ENCODE data around the gene TMEM115.

TMEM115 gene

GRCh38 chr3:50340147-50340447 is 19.2 kb downstream of the TMEM115 start:
- H3K4me3 ChIP-seq (ENCODE audit: low read length), result peak overlapping the region; percentile 70
- DNase-seq (ENCODE audit: low read depth), result no peak
- no peak for TF ChIP-seq CTCF (conservative IDR thresholded peaks at IDR 0.05; ENCODE audit: low read length)

- no peak for TF ChIP-seq CTCF (conservative IDR thresholded peaks at IDR 0.05; ENCODE audit: low read length)
- H3K4me3 ChIP-seq (ENCODE audit: low read length), result peak overlapping the region; percentile 70
- DNase-seq (ENCODE audit: low read depth), result peak; percentile 70
These were observed 19.7 kb downstream of the TMEM115 start for GRCh38 chr3:50339485-50340146.

- H3K4me3 ChIP-seq (ENCODE audit: low read length), result peak overlapping the region; percentile 26
- no peak for DNase-seq (ENCODE audit: low read depth)
- TF ChIP-seq CTCF (conservative IDR thresholded peaks at IDR 0.05; ENCODE audit: low read length), result no peak
These were observed 20.4 kb downstream of the TMEM115 start for GRCh38 chr3:50338965-50339364.

- peak; percentile 99 for DNase-seq (ENCODE audit: low read depth)
- no peak for TF ChIP-seq CTCF (conservative IDR thresholded peaks at IDR 0.05; ENCODE audit: low read length)
- peak overlapping the region; percentile 94 for H3K4me3 ChIP-seq (ENCODE audit: low read length)
These were observed 22.0 kb downstream of the TMEM115 start for GRCh38 chr3:50337175-50337861.

GRCh38 chr3:50336452-50337174 is 22.7 kb downstream of the TMEM115 start:
- peak; percentile 25 for DNase-seq (ENCODE audit: low read depth)
- peak overlapping the region; percentile 94 for H3K4me3 ChIP-seq (ENCODE audit: low read length)
- TF ChIP-seq CTCF (conservative IDR thresholded peaks at IDR 0.05; ENCODE audit: low read length), result no peak; the same call in 1 of the 2 replicates

GRCh38 chr3:50334339-50335075 is 24.8 kb downstream of the TMEM115 start:
- H3K4me3 ChIP-seq (ENCODE audit: low read length), result no peak overlapping the region; the same call in 1 of the 2 replicates
- TF ChIP-seq CTCF (conservative IDR thresholded peaks at IDR 0.05; ENCODE audit: low read length), result no peak

More at GRCh38 chr3:50334339-50335075, 24.8 kb downstream of the TMEM115 start:
- no peak for DNase-seq (ENCODE audit: low read depth)
